Left lung (tissue), 10 donors: Measurements from ENCODE around the gene SYNDIG1L. TPM values are rescaled to one million over a fixed set of nuclear protein-coding genes. Genes with fewer than 3 reads are reported as not detected.

Experiments
- ATAC-seq: fragments of 200-7000 bp; cut with Tn5 transposase; one replicate; pipeline ENCODE4 v1.9.1; 2020; ENCODE audit warnings: moderate library complexity
- DNase-seq, 4 donors: peaks; one replicate each; pipeline ENCODE4 v3.0.0-alpha.2; 2013 to 2020
- H3K27ac ChIP-seq, 2 donors: fragments of 200-600 bp; sonication (generic) in 1 of 2; one replicate each; pipeline versions ENCODE4 v1.5.0 to v1.8.0; 2020 to 2021
- H3K27me3 ChIP-seq, 2 donors: fragments of 200-600 bp; sonication (generic) in 1 of 2; one replicate each; pipeline versions ENCODE4 v1.5.0 to v1.8.0; 2020 to 2021
- H3K36me3 ChIP-seq, 2 donors: fragments of 200-600 bp; sonication (generic) in 1 of 2; one replicate each; pipeline versions ENCODE4 v1.5.0 to v1.8.0; 2020 to 2021
- H3K4me1 ChIP-seq, 2 donors: fragments of 200-600 bp; one replicate each; pipeline ENCODE4 v1.8.0; 2021
- H3K4me3 ChIP-seq, 2 donors: fragments of 200-600 bp; sonication (generic) in 1 of 2; one replicate each; pipeline versions ENCODE4 v1.5.0 to v1.8.0; 2020 to 2021; ENCODE audit warnings: mild to moderate bottlenecking in 1 of 2
- H3K9me3 ChIP-seq, 2 donors: fragments of 200-600 bp; sonication (generic) in 1 of 2; one replicate each; pipeline versions ENCODE4 v1.5.0 to v1.8.0; 2020 to 2021
- intact Hi-C, 2 donors: fragments of 100-400 bp; cut with DNase I; formaldehyde crosslinking; loops; one replicate each; pipeline versions ENCODE4 v1.11.2 to v1.14.2; 2022
- polyA plus RNA-seq, 6 donors: library from polyadenylated mRNA; unstranded; fragments of 120-200 nt; gene quantifications; one replicate each; pipeline ENCODE4 v1.2.1, GENCODE V29; 2013; ENCODE audit not compliant: insufficient read length in 6 of 6
- total RNA-seq, 2 donors: library from RNA; stranded (reverse); fragmentation: NEBNext Ultra II Directional; extraction: Animal tissue kit (Norgen Biotek cat#: 25700); gene quantifications; one replicate each; pipeline ENCODE4 v1.2.1, GENCODE V29; 2021
- TF ChIP-seq, protein P1 (sequence below), 2 donors: fragments of 200-600 bp; sonication (generic) in 1 of 2; IDR thresholded peaks; one replicate each; pipeline versions ENCODE4 v1.5.0 to v1.8.0; 2021; ENCODE audit warnings: antibody characterized with exemption in 2 of 2
- donor health status: DM: no; HTN: yes; CAD: no.
- donor health status: DM: no; HTN: no; CAD: no.

The SYNDIG1L gene
- total and polyA plus RNA-seq, 8 donors = 0.37 to 0.87 (median 0.59) TPM

DNA sequence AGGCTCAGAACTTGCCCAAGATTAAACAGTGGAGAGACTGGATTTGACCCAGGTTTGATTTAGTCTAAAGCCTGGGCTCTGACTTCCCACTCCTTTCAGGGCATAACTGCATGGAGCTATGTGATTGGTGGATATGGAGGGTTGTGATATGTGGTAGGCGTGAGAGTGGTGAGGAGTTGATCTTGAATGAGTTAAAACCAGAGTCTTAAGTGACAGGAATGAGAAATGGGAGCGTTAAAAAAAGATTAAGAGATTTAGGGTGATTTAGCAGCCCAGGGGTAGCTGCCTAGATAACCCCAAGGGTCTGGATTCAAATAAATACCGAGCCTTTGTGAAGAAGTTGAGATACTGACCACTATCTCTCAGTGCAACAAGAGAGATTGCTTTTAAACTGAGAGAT, 8.4 kb downstream of the SYNDIG1L start:
- H3K27me3 ChIP-seq = peaks cover 0 to 37% of the 10 kb centered on the region in 2 donors
- H3K27ac ChIP-seq = no peak overlapping the region
- H3K36me3 ChIP-seq = no peaks in the 10 kb centered on the region
- ATAC-seq (no peak), DNase-seq (no peak)
- H3K9me3 ChIP-seq = no peaks in the 10 kb centered on the region
- TF ChIP-seq, protein P1, sequence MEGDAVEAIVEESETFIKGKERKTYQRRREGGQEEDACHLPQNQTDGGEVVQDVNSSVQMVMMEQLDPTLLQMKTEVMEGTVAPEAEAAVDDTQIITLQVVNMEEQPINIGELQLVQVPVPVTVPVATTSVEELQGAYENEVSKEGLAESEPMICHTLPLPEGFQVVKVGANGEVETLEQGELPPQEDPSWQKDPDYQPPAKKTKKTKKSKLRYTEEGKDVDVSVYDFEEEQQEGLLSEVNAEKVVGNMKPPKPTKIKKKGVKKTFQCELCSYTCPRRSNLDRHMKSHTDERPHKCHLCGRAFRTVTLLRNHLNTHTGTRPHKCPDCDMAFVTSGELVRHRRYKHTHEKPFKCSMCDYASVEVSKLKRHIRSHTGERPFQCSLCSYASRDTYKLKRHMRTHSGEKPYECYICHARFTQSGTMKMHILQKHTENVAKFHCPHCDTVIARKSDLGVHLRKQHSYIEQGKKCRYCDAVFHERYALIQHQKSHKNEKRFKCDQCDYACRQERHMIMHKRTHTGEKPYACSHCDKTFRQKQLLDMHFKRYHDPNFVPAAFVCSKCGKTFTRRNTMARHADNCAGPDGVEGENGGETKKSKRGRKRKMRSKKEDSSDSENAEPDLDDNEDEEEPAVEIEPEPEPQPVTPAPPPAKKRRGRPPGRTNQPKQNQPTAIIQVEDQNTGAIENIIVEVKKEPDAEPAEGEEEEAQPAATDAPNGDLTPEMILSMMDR (IDR thresholded peaks at IDR 0.05) = no peak
- intact Hi-C loops = no loop called here
- no peak overlapping the region for H3K4me3 ChIP-seq
- no peaks in the 10 kb centered on the region for H3K4me1 ChIP-seq

DNA sequence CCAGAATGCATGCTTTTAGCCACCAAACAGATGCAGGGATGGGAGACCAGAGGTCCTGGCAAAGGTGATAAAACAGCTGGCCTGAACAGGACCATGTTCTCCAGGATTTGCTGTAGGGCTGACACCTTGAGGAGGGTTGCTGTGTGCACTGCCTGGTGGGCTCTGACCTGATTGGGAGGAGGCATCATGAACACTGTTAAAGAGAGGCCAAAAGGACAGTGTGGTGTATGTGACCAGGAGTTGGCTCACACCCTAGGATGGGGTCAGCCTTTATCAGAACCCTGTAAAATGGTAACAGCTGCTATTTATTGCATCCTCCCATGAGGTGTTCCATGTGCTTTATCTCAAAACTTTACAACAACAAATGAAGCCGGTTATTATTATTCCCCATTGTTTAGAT, 8.8 kb downstream of the SYNDIG1L start:
- ATAC-seq (no peak), DNase-seq (no peak)
- Histone ChIP-seq H3K36me3 (no peaks in the 10 kb centered on the region), H3K27ac (no peak overlapping the region), H3K27me3 (peaks cover 0 to 37% of the 10 kb centered on the region in 2 donors), H3K9me3 (no peaks in the 10 kb centered on the region), H3K4me1 (no peaks in the 10 kb centered on the region), H3K4me3 (no peak overlapping the region)
- intact Hi-C loops = no loop called here
- TF ChIP-seq, protein P1 (IDR thresholded peaks at IDR 0.05) = no peak

DNA sequence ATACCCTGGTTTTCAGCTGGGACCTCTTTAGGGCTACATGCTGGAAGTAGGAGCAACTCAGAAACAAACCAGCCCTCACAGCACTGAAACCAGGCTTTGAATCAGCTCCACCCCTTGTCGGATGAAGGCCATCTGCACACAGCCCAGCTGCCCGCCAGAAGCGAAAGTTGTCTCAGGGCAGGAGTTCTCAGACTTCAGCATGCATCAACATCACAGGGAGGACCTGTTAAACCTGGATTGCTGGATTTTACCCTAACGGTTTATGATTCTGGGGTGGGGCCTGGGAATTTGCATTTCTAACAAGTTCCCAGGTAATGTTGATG, 10.9 kb downstream of the SYNDIG1L start:
- ATAC-seq (no peak), DNase-seq (no peak)

DNA sequence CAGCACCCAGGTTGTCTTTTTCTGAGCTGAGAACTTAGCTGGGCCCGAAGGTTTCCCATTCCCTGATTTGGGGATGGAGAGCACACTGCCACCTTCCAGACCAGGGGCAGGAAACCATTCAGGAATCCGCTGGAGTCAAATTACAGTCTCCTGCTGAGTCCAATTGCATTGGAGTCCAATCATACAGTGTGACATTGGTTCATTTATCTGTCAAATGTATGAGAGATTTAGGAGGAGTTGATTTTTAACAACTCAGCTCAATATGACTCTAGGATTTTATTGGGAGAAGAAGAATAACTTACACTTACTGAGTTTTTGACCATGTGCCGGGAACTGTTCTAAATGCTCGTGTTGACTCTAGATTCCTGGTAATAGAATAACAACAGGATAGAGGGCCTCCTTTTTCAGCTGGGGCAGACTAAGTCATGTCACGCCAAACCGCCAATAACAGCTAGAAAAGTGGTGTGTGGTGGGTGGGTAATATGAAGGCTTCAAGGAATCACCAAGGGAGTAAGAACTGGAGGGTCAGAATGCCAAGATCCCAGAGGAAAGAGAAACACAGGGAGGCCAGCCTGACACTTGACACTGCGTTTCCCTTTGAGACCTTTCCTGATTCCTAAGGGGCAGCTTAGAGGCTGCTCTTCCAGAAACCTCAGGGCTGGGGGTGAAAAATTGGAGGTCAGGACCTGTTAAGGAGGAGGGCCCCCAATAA, 11.5 kb downstream of the SYNDIG1L start:
- no peak for DNase-seq
- intact Hi-C loops = no loop called here
- Histone ChIP-seq H3K27me3 (peaks cover 0 to 24% of the 10 kb centered on the region in 2 donors), H3K4me3 (no peak overlapping the region), H3K9me3 (no peaks in the 10 kb centered on the region), H3K4me1 (no peaks in the 10 kb centered on the region), H3K27ac (no peak overlapping the region), H3K36me3 (no peaks in the 10 kb centered on the region)
- ATAC-seq = no peak
- TF ChIP-seq, protein P1 (IDR thresholded peaks at IDR 0.05) = no peak

More for the DNA sequence above, 10.9 kb downstream of the SYNDIG1L start:
- TF ChIP-seq, protein P1 (IDR thresholded peaks at IDR 0.05) = no peak
- peaks cover 0 to 30% of the 10 kb centered on the region in 2 donors for H3K27me3 ChIP-seq
- H3K9me3 ChIP-seq = no peaks in the 10 kb centered on the region
- no peaks in the 10 kb centered on the region for H3K4me1 ChIP-seq
- H3K27ac ChIP-seq = no peak overlapping the region
- H3K36me3 ChIP-seq = no peaks in the 10 kb centered on the region
- intact Hi-C loops = no loop called here
- H3K4me3 ChIP-seq = no peak overlapping the region

DNA sequence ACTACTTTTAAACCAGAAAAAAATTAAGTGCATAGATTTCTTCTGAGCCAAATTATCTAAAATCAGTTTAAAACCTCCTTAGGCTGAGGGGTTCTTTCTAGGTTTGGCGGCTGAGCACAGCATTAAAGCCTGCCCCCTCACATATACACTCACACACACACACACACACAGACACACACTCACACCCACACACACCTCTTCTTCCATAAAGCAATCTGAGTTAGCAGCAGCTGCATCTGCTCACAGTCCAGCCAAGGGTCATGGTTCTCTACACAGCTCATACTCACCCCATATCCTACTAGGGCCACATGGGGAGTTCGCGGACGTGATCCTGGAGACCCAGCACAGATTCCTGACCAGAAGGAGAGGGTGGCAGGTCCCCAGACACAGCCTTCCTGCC, 12.4 kb downstream of the SYNDIG1L start:
- intact Hi-C loops = no loop called here
- no peak for DNase-seq

More for the DNA sequence above, 12.4 kb downstream of the SYNDIG1L start:
- no peaks in the 10 kb centered on the region for H3K9me3 ChIP-seq
- TF ChIP-seq, protein P1 (IDR thresholded peaks at IDR 0.05) = no peak
- ATAC-seq = no peak
- H3K27me3 ChIP-seq = peaks cover 0 to 17% of the 10 kb centered on the region in 2 donors
- no peaks in the 10 kb centered on the region for H3K36me3 ChIP-seq
- H3K4me3 ChIP-seq = no peak overlapping the region
- no peaks in the 10 kb centered on the region for H3K4me1 ChIP-seq
- no peak overlapping the region for H3K27ac ChIP-seq
